Uterus (tissue), 2 donors: ENCODE measurements around the gene LCP2.
"Not testable (repeated sequence)": the region's sequence is repeated elsewhere in the genome, so short reads cannot be mapped to it uniquely, and the experiment has no call there.

Experiments
- POLR2A ChIP-seq, 2 donors: fragments of 450-650 bp; IDR thresholded peaks; one replicate each; pipeline ENCODE4 v1.6.1; 2016; ENCODE audit warnings: antibody characterized with exemption in 2 of 2, mild to moderate bottlenecking in 1 of 2, moderate library complexity in 1 of 2
- TF ChIP-seq, protein P1 (sequence below), 4 experiments: fragments of 200-600 bp in 2 of 4; fragments of 450-650 bp in 2 of 4; sonication (generic) in 2 of 4; IDR thresholded peaks; one replicate each; pipeline ENCODE4 v1.5.1; 2016 to 2019; ENCODE audit warnings: antibody characterized with exemption in 4 of 4, mild to moderate bottlenecking in 2 of 4, moderate library complexity in 1 of 4

DNA sequence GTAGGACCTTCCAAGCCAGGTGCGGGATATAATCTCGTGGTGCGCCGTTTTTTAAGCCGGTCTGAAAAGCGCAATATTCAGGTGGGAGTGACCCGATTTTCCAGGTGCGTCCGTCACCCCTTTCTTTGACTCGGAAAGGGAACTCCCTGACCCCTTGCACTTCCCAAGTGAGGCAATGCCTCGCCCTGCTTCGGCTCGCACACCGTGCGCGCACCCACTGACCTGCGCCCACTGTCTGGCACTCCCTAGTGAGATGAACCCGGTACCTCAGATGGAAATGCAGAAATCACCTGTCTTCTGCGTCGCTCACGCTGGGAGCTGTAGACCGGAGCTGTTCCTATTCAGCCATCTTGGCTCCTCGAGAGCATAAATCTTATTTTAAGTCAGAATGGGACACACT, 52.1 kb downstream of the LCP2 start:
- TF ChIP-seq, protein P1, sequence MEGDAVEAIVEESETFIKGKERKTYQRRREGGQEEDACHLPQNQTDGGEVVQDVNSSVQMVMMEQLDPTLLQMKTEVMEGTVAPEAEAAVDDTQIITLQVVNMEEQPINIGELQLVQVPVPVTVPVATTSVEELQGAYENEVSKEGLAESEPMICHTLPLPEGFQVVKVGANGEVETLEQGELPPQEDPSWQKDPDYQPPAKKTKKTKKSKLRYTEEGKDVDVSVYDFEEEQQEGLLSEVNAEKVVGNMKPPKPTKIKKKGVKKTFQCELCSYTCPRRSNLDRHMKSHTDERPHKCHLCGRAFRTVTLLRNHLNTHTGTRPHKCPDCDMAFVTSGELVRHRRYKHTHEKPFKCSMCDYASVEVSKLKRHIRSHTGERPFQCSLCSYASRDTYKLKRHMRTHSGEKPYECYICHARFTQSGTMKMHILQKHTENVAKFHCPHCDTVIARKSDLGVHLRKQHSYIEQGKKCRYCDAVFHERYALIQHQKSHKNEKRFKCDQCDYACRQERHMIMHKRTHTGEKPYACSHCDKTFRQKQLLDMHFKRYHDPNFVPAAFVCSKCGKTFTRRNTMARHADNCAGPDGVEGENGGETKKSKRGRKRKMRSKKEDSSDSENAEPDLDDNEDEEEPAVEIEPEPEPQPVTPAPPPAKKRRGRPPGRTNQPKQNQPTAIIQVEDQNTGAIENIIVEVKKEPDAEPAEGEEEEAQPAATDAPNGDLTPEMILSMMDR (IDR thresholded peaks at IDR 0.05) = not testable (repeated sequence)
- TF ChIP-seq POLR2A (IDR thresholded peaks at IDR 0.05) = not testable (repeated sequence)
